ENCODE data around the gene PDE7B. TPM values are rescaled to one million over a fixed set of nuclear protein-coding genes. Genes with fewer than 3 reads are reported as not detected.

Gene PDE7B
- total and polyA plus RNA-seq, 2 of the 8 experiments (the other 6 are each of a cell fraction or from before 2014, with no cell fraction given): not detected

DNA sequence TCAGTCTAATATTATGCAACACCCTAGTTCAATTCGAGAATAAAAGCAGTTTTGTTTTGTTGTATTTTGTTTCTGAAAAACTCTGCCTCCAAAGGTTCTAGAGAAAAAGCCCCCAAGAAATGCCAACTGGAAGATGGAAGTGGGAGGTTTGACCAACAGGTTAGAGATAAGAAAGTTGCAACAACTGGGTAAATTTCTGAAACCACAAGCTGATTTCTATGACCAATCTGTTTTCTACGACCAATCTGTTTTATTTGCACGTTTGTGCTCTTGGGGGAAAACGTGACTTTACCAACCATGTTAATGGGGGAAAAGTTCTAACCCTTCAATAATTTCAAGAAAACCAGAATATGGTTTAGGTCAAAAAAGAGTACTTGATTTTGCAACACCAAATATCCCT lies 173.2 kb downstream of the PDE7B start:
- CTCF ChIA-PET (ENCODE audit: partially characterized antibody): interaction anchor here (0.6 kb wide), 1 partner anchor 782 kb away, joined by 3 read pairs; no protein-coding TSS in a partner anchor
- FAIRE-seq: no peak

More for the DNA sequence above, 173.2 kb downstream of the PDE7B start:
- no peak overlapping the region for H3K9ac ChIP-seq (replicated peaks in 1 of 4; ENCODE audit: extremely low read depth in 1 of 4, low read depth in 3 of 4, low read length in 3 of 4)
- H3K79me1 ChIP-seq (ENCODE audit: low read depth, low read length): no peaks in the 10 kb centered on the region
- no peak overlapping the region for H2AFZ ChIP-seq (ENCODE audit: low read length)
- H3K4ac ChIP-seq (replicated peaks; ENCODE audit: insufficient read length, low read depth, low read length): no peak overlapping the region
- no peak overlapping the region for H2BK5ac ChIP-seq (ENCODE audit: low read depth, low read length)
- no peak overlapping the region for H4K8ac ChIP-seq (ENCODE audit: extremely low read depth, insufficient read depth, low read length)
- H3K27me3 ChIP-seq (replicated peaks in 1 of 4; ENCODE audit: control insufficient read depth in 3 of 4, extremely low read depth in 1 of 4, insufficient read depth in 3 of 4, low read length in 3 of 4): no peaks in the 10 kb centered on the region
- H2BK120ac ChIP-seq (replicated peaks; ENCODE audit: low read depth, low read length): no peak overlapping the region
- DNase-seq (ENCODE audit: low read depth in 1 of 2, low spot score in 2 of 2): no peak
- no peak overlapping the region for H3K27ac ChIP-seq (ENCODE audit: low read depth, low read length)
- no peaks in the 10 kb centered on the region for H3K79me2 ChIP-seq (ENCODE audit: control insufficient read depth in 1 of 2, insufficient read depth in 2 of 2, low read length in 2 of 2)
- H3K9me3 ChIP-seq (ENCODE audit: insufficient read depth in 2 of 2, low read depth in 1 of 2, low read length in 1 of 2): no peaks in the 10 kb centered on the region
- WGBS, 2 experiments (ENCODE audit: extremely low coverage in 1 of 2, insufficient coverage in 1 of 2, insufficient read length in 1 of 2, insufficient replicate concordance in 2 of 2, low coverage in 1 of 2, low lambda C conversion rate in 2 of 2, missing lambda C conversion rate in 1 of 2): 92% methylated on average over 4 of the region's 4 CpGs; no CpG with 5 or more reads in 1 of the 2 experiments
- no peaks in the 10 kb centered on the region for H3K4me1 ChIP-seq (replicated peaks in 1 of 4; ENCODE audit: control insufficient read depth in 3 of 4, insufficient read depth in 4 of 4, low read length in 3 of 4)
- H3K56ac ChIP-seq (replicated peaks; ENCODE audit: insufficient read length, low read depth, low read length): peak overlapping the region; percentile 5
- no peak overlapping the region for H3K23ac ChIP-seq (ENCODE audit: insufficient read length)
- POLR2A ChIA-PET (ENCODE audit: partially characterized antibody): no interaction called here
- H3K14ac ChIP-seq (ENCODE audit: insufficient read length): no peak overlapping the region
- H3K23me2 ChIP-seq (ENCODE audit: low read depth, low read length): no peaks in the 10 kb centered on the region
- TF ChIP-seq MAFK (IDR thresholded peaks at IDR 0.05; ENCODE audit: low read depth, low read length) (no peak), ZNF274 (IDR thresholded peaks at IDR 0.05; ENCODE audit: borderline replicate concordance, extremely low read depth, low read length) (no peak), SIN3A (conservative IDR thresholded peaks at IDR 0.05 in 1 of 2, IDR thresholded peaks at IDR 0.05 in 1 of 2; ENCODE audit: low read depth in 1 of 2, low read length in 2 of 2) (no peak), CBX5 (IDR thresholded peaks at IDR 0.05; ENCODE audit: low read depth, low read length) (no peak), SRF (IDR thresholded peaks at IDR 0.05; ENCODE audit: low read depth, low read length) (no peak), TBP (IDR thresholded peaks at IDR 0.05; ENCODE audit: low read depth, low read length) (no peak), TCF12 (IDR thresholded peaks at IDR 0.05; ENCODE audit: low read depth, low read length) (no peak), EP300 (IDR thresholded peaks at IDR 0.05; ENCODE audit: borderline replicate concordance in 1 of 2, low read depth in 2 of 2, low read length in 2 of 2) (no peak), POLR2A (IDR thresholded peaks at IDR 0.05; ENCODE audit: control extremely low read depth in 1 of 2, low read depth in 2 of 2, low read length in 2 of 2) (no peak), EZH2 (IDR thresholded peaks at IDR 0.05; ENCODE audit: low read depth, low read length, severe bottlenecking) (no peak), SP2 (IDR thresholded peaks at IDR 0.05; ENCODE audit: low read length) (no peak), KDM1A (IDR thresholded peaks at IDR 0.05; ENCODE audit: borderline replicate concordance, low read length) (no peak)
- TF ChIP-seq, protein P1, sequence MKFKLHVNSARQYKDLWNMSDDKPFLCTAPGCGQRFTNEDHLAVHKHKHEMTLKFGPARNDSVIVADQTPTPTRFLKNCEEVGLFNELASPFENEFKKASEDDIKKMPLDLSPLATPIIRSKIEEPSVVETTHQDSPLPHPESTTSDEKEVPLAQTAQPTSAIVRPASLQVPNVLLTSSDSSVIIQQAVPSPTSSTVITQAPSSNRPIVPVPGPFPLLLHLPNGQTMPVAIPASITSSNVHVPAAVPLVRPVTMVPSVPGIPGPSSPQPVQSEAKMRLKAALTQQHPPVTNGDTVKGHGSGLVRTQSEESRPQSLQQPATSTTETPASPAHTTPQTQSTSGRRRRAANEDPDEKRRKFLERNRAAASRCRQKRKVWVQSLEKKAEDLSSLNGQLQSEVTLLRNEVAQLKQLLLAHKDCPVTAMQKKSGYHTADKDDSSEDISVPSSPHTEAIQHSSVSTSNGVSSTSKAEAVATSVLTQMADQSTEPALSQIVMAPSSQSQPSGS (IDR thresholded peaks at IDR 0.05; ENCODE audit: low read length): no peak
- H3K4me2 ChIP-seq (ENCODE audit: insufficient read depth in 1 of 2, low read depth in 2 of 2, low read length in 2 of 2): no peak overlapping the region
- no peak overlapping the region for H2BK20ac ChIP-seq (ENCODE audit: low read length)
- no peak overlapping the region for H4K5ac ChIP-seq (ENCODE audit: insufficient read length, low read depth, low read length)
- H4K91ac ChIP-seq (replicated peaks; ENCODE audit: insufficient read length, low read length): no peak overlapping the region
- no peak overlapping the region for H2AK5ac ChIP-seq (ENCODE audit: low read depth, low read length)
- no peak overlapping the region for H3K18ac ChIP-seq (ENCODE audit: extremely low read depth, low read length)
- H4K20me1 ChIP-seq (replicated peaks in 1 of 2; ENCODE audit: control insufficient read depth in 1 of 2, insufficient read depth in 2 of 2, low read length in 2 of 2): no peaks in the 10 kb centered on the region
- H3K36me3 ChIP-seq (ENCODE audit: control insufficient read depth in 2 of 4, insufficient read depth in 4 of 4, low read length in 3 of 4): no peaks in the 10 kb centered on the region
- H2BK12ac ChIP-seq (ENCODE audit: low read depth, low read length): no peak overlapping the region
- no peak overlapping the region for H3K4me3 ChIP-seq (ENCODE audit: extremely low read depth in 1 of 4, insufficient read depth in 2 of 4, low read depth in 3 of 4, low read length in 4 of 4)
- no peak overlapping the region for H2BK15ac ChIP-seq (ENCODE audit: low read length)

Measured in H1 (cell line).